ENCODE results near the gene PTGES. TPM values are rescaled to one million over a fixed set of nuclear protein-coding genes. Genes with fewer than 3 reads are reported as not detected.
A peak's percentile ranks its signal among the peaks of the same experiment; 100 is the strongest.

PTGES gene
- total and polyA plus RNA-seq, 11 donors = 0.30 to 3.0 (median 1.2) TPM

- peak overlapping the region in 7 of 12 donors; percentile 39 to 82 (median 61) for H3K27ac ChIP-seq
- peaks cover 0 to 28% (median 7%) of the 10 kb centered on the region in 12 donors for H3K4me1 ChIP-seq
- no peaks in the 10 kb centered on the region for H3K36me3 ChIP-seq
- H3K4me3 ChIP-seq = peak overlapping the region in 7 of 12 donors; percentile 35 to 63 (median 47)
- intact Hi-C loops (cut with DNase I) = no loop called here
- peak; percentile 29 to 75 (median 60) for ATAC-seq
- peaks cover 0 to 38% (median 5%) of the 10 kb centered on the region in 9 donors for H3K27me3 ChIP-seq
- no peak for TF ChIP-seq POLR2A (IDR thresholded peaks at IDR 0.05)
- TF ChIP-seq, protein P1, sequence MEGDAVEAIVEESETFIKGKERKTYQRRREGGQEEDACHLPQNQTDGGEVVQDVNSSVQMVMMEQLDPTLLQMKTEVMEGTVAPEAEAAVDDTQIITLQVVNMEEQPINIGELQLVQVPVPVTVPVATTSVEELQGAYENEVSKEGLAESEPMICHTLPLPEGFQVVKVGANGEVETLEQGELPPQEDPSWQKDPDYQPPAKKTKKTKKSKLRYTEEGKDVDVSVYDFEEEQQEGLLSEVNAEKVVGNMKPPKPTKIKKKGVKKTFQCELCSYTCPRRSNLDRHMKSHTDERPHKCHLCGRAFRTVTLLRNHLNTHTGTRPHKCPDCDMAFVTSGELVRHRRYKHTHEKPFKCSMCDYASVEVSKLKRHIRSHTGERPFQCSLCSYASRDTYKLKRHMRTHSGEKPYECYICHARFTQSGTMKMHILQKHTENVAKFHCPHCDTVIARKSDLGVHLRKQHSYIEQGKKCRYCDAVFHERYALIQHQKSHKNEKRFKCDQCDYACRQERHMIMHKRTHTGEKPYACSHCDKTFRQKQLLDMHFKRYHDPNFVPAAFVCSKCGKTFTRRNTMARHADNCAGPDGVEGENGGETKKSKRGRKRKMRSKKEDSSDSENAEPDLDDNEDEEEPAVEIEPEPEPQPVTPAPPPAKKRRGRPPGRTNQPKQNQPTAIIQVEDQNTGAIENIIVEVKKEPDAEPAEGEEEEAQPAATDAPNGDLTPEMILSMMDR (IDR thresholded peaks at IDR 0.05) = no peak
- WGBS, 4 donors = 43 to 70% (median 65%) methylated on average over 8 to 17 of the region's 17 CpGs
- peak in 4 of 5 donors; percentile 34 to 77 (median 42) for DNase-seq
- no peaks in the 10 kb centered on the region for H3K9me3 ChIP-seq
Observed at GRCh38 chr9:129698254-129698757, 54.5 kb downstream of the PTGES start.

DNA sequence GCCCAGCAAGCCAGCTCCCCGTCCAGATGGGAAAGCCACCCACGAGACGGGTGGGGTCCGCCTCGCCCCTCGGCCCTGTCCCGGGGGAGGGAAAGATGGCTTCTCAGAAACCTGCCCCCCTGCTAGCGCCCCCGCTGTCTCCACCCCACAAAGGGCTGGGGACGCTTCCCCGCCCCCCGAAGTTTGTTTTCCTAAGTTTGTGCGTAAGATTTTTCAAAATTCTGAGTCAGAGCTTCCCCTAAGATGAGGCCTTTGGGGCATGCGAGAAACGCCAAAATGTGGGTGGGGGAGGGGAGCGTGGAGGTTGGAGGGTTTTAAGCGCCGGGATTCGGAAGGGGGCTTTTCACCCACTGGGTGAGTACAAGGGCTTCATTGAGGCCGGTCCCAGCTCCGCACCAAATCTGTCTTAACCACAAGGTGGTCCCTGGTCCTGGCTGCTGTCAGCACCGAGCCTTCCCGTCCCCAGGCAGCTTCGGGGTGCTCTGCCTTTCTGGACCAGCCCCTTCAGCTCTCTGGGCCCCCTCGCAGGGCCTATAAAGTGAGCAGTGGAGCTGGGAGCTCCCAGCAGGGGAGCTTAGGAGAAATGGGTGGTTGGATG is 55.1 kb downstream of the PTGES start:
- H3K4me1 ChIP-seq = peaks cover 0 to 22% (median 7%) of the 10 kb centered on the region in 12 donors
- WGBS, 4 donors = 4 to 7% (median 5%) methylated on average over 20 to 25 of the region's 25 CpGs
- TF ChIP-seq POLR2A (IDR thresholded peaks at IDR 0.05) = no peak
- TF ChIP-seq, protein P1 (IDR thresholded peaks at IDR 0.05) = no peak
- ATAC-seq = peak in 3 of 4 donors; percentile 19 to 62 (median 30)
- intact Hi-C loops (cut with DNase I) = no loop called here
- no peaks in the 10 kb centered on the region for H3K36me3 ChIP-seq
- H3K9me3 ChIP-seq = no peaks in the 10 kb centered on the region
- peak overlapping the region in 7 of 12 donors; percentile 39 to 82 (median 70) for H3K27ac ChIP-seq
- DNase-seq = peak in 4 of 5 donors; percentile 33 to 68 (median 42)
- H3K4me3 ChIP-seq = peak overlapping the region in 11 of 12 donors; percentile 25 to 63 (median 45)
- peaks cover 0 to 38% (median 5%) of the 10 kb centered on the region in 9 donors for H3K27me3 ChIP-seq

DNA sequence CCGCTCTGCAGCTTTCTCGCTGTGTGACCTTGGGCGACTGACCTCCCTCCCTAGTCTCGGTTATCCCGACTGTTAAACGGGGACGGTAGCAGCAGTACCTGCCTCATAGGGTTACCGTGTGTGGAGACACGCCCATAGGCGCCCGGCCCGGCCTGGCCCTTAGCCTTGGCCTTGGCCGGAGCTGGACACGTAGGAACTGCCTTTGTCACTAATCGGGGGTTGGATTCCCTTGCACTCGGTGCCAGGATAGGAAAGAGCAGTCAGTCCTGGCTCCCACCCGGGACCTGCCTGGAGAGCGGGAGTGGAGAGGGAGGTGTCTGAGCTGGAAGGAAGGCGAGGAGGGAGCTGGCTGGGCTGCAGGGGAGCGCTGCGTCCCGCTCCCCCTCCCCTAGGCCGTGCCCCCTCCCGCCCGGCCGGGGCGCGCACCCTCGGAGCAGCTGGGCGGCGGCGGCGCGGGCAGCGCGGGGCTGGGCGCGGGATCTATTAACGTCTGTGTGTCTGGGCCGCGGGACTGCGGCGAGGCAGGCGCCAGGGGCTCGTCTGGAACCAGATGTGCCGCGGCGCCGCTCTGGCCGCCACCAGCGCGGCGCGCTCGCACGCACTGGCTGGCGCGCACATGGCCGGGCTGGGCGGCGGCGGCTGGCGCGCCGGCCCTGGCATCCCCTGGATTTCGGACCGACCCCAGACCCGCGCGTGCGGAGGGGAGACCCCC is 55.7 kb downstream of the PTGES start:
- Histone ChIP-seq H3K27me3 (peaks cover 0 to 38% (median 5%) of the 10 kb centered on the region in 9 donors), H3K4me1 (peaks cover 0 to 18% (median 7%) of the 10 kb centered on the region in 12 donors), H3K9me3 (no peaks in the 10 kb centered on the region), H3K36me3 (no peaks in the 10 kb centered on the region), H3K27ac (peak overlapping the region in 7 of 12 donors; percentile 37 to 82 (median 70)), H3K4me3 (peak overlapping the region in 11 of 12 donors; percentile 25 to 63 (median 45))
- DNase-seq (peak in 4 of 5 donors; percentile 42 to 73 (median 45)), ATAC-seq (peak in 3 of 4 donors; percentile 38 to 75 (median 71))
- TF ChIP-seq, protein P1 (IDR thresholded peaks at IDR 0.05) = no peak
- TF ChIP-seq POLR2A (IDR thresholded peaks at IDR 0.05) = no peak
- WGBS, 4 donors = 1 to 37% (median 4%) methylated on average over 5 to 71 of the region's 71 CpGs
- intact Hi-C loops (cut with DNase I) = no loop called here

DNA sequence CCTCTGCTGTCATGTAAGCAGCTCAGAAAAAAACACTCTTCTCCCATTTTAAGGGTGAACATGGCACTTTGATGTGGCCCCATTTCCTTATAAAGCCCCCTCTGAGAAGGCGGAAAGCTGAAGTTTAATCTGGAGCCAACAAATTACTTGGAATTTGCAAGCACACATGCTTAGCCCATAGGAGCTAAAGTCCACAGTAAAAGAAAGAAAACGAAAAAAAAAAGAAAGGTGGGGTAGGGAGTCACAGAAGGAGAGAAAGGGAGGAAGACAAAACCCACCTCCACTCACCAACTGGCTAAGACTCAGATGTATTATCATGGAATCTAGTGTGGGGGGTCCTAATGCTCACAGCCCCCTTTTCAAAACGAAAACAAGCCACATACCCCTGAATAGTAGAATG is 57.0 kb downstream of the PTGES start:
- H3K27me3 ChIP-seq = peaks cover 0 to 38% (median 5%) of the 10 kb centered on the region in 9 donors
- no peak for ATAC-seq
- H3K4me3 ChIP-seq = no peak overlapping the region
- peaks cover 0 to 18% (median 7%) of the 10 kb centered on the region in 12 donors for H3K4me1 ChIP-seq
- intact Hi-C loops (cut with DNase I) = no loop called here
- no peak overlapping the region for H3K27ac ChIP-seq
- H3K9me3 ChIP-seq = no peaks in the 10 kb centered on the region
- TF ChIP-seq, protein P1 (IDR thresholded peaks at IDR 0.05) = no peak
- no peaks in the 10 kb centered on the region for H3K36me3 ChIP-seq
- DNase-seq = no peak
- 79 to 82% (median 81%) methylated on average over 3 of the region's 3 CpGs for WGBS, 4 donors

All from heart left ventricle (tissue), 16 donors.